Glomerular visceral epithelial cell (primary cell): ENCODE results near the gene LYG2.
"Not testable (repeated sequence)": the region's sequence is repeated elsewhere in the genome, so short reads cannot be mapped to it uniquely, and the experiment has no call there.

Experiments used
- DNase-seq: peaks from one replicate; pipeline ENCODE4 v3.0.0-alpha.2; 2016; ENCODE audit errors: extremely low spot score

The LYG2 gene

DNA sequence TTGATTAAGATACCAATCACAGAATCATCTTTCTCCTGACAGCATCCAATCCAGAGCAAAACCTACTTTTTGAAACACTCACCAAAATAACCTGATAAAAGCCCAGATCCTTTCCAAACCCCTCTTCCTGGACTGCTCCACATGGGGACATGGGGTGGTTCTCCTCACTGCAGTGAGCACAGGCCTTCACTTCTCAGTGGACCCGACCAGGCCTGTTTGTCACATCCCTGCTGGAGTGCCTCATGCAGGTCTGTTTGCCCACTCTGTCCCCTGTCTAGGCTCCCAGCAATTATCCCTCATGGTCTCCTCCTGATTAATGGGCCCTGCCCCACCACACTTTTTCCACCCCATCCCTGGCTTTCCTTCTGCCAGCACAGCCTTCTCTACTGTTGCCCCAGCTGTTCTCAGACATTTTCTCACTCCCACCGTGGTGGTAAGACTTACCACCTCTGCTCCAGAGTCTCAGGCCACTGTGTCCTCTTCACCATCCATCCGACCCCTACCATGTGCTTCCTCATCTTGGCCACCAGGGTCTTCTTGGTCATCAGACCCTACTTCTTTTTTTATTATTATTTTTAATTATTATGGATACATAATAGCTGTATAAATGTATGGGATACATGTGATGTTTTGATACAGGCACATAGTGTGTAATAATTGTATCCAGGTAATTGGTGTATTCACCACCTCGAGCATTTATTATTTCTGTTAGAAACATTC lies 53.3 kb downstream of the LYG2 start:
- DNase-seq: no peak

DNA sequence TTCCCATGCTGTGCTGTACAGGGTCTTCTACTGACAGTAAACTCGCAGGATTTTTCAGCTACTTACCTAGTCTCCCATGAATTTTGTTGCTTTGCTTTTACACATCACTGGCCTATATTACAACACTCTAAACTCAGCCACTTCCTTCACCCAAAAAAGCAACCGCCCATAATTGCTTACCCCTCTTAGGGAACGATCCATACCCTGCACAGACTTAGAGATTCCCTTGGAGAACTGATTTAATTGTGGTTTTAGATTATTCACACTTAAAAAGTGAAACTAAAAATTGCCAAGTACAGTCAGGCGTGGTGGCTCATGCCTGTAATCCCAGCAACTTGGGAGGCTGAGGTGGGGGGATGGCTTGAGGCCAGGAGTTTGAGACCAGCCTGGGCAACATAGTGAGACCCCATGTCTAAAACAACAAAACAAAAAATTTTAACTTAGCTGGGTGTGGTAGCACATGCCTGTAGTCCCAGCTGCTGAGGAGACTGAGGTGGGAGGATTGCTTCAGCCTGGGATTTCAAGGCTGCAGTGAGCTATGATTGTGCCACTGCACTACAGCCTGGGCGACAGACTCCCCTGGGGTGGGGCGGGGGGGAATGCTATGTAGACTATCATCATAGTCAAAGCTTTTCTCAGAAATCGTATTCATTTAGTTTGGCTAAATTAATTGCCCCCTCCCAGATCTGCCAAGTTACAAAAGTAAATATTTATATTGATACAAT lies 55.2 kb downstream of the LYG2 start:
- no peak for DNase-seq

DNA sequence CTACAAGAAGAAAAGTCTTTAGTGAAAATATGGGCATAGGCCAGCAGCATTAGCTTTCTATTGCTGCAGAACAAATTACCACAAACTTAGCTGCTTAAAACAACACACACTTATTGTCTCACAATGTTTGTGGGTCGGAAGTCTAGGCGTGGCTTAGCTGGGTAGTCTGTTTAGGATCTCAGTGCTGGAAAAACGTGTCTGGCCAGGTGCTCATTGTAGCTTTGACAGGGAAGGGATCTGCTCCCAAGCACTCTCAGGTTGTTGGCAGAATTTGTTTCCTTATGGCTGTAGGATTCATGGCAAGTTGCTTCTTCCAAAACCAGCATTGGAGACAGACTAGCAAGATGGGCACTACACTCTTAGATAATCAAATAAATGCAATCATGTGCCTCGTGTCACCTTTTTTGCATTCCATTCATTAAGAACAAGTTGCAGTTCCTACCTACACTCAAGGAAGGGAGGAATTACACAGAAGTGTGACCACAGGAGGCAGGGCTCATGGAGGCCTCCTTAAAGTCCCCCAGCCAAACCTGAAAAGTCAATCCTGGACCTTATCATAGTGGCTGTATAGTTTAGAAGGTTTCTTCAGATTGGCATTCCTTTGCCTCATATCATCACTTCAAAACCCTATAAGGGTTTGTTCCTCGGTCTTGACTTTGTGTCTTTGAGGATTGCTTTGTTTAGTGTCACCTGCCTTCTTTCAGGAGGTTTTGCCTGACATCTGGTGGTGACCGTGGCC lies 57.2 kb downstream of the LYG2 start:
- no peak for DNase-seq

DNA sequence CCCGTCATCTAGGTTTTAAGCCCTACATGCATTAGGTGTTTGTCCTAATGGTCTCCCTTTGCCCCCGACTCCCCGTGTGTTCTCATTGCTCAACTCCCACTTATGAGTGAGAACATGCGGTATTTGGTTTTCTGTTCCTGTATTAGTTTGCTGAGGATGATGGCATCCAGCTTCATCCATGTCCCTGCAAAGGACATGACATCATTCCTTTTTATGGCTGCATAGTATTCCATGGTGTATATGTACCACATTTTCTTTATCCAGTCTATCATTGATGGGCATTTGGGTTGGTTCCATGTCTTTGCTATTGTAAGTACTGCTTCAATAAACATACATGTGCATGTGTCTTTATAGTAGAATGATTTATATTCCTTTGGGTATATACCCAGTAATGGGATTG lies 63.1 kb downstream of the LYG2 start:
- DNase-seq: not testable (repeated sequence)
